Mucosa of stomach (tissue), 1 donor: ENCODE data around the gene ABHD17A.

ENCODE experiments used
- H3K27me3 ChIP-seq: one replicate; pipeline ENCODE4 v1.7.0; 2013; ENCODE audit warnings: mild to moderate bottlenecking, low read length; ENCODE audit not compliant: control insufficient read depth, insufficient read depth
- H3K36me3 ChIP-seq: one replicate; pipeline ENCODE4 v1.7.0; 2013; ENCODE audit warnings: low read length; ENCODE audit not compliant: control insufficient read depth, insufficient read depth
- H3K4me1 ChIP-seq: one replicate; pipeline ENCODE4 v1.7.0; 2013; ENCODE audit warnings: mild to moderate bottlenecking, low read length; ENCODE audit not compliant: control insufficient read depth, insufficient read depth
- H3K4me3 ChIP-seq: one replicate; pipeline ENCODE4 v1.7.0; 2013; ENCODE audit warnings: low read length
- H3K9ac ChIP-seq: one replicate; pipeline ENCODE4 v1.7.0; 2013; ENCODE audit warnings: mild to moderate bottlenecking, low read length, moderate library complexity
- H3K9me3 ChIP-seq: one replicate; pipeline ENCODE4 v1.7.0; 2013; ENCODE audit warnings: mild to moderate bottlenecking, low read length, moderate library complexity; ENCODE audit not compliant: control insufficient read depth
- donor health status: Pancreatic carcinoma.

Gene ABHD17A

GRCh38 chr19:1844513-1845124 lies 40.7 kb downstream of the ABHD17A start:
- Histone ChIP-seq H3K27me3 (no peaks in the 10 kb centered on the region), H3K9ac (peak overlapping the region; percentile 28)

GRCh38 chr19:1843646-1844394 lies 41.5 kb downstream of the ABHD17A start:
- H3K4me1 ChIP-seq: peaks cover 59% of the 10 kb centered on the region
- H3K27me3 ChIP-seq: no peaks in the 10 kb centered on the region
- no peak overlapping the region for H3K4me3 ChIP-seq
- no peak overlapping the region for H3K9ac ChIP-seq
- no peaks in the 10 kb centered on the region for H3K9me3 ChIP-seq
- no peaks in the 10 kb centered on the region for H3K36me3 ChIP-seq

More at GRCh38 chr19:1844513-1845124, 40.7 kb downstream of the ABHD17A start:
- Histone ChIP-seq H3K4me3 (no peak overlapping the region), H3K9me3 (no peaks in the 10 kb centered on the region), H3K4me1 (peaks cover 57% of the 10 kb centered on the region), H3K36me3 (no peaks in the 10 kb centered on the region)

GRCh38 chr19:1843116-1843515 lies 42.2 kb downstream of the ABHD17A start:
- H3K9me3 ChIP-seq: no peaks in the 10 kb centered on the region
- no peak overlapping the region for H3K4me3 ChIP-seq
- H3K4me1 ChIP-seq: peaks cover 62% of the 10 kb centered on the region
- H3K36me3 ChIP-seq: no peaks in the 10 kb centered on the region
- no peak overlapping the region for H3K9ac ChIP-seq
- no peaks in the 10 kb centered on the region for H3K27me3 ChIP-seq

- Histone ChIP-seq H3K9me3 (no peaks in the 10 kb centered on the region), H3K4me1 (peaks cover 60% of the 10 kb centered on the region), H3K9ac (no peak overlapping the region), H3K36me3 (no peaks in the 10 kb centered on the region), H3K27me3 (no peaks in the 10 kb centered on the region), H3K4me3 (no peak overlapping the region)
These were observed 43.9 kb downstream of the ABHD17A start for GRCh38 chr19:1841209-1841924.

- H3K4me3 ChIP-seq: no peak overlapping the region
- H3K27me3 ChIP-seq: no peaks in the 10 kb centered on the region
- H3K9me3 ChIP-seq: no peaks in the 10 kb centered on the region
- H3K4me1 ChIP-seq: peaks cover 54% of the 10 kb centered on the region
- H3K36me3 ChIP-seq: no peaks in the 10 kb centered on the region
- no peak overlapping the region for H3K9ac ChIP-seq
These were observed 44.7 kb downstream of the ABHD17A start for GRCh38 chr19:1840541-1841115.

- Histone ChIP-seq H3K27me3 (no peaks in the 10 kb centered on the region), H3K4me3 (no peak overlapping the region), H3K9me3 (no peaks in the 10 kb centered on the region), H3K36me3 (no peaks in the 10 kb centered on the region), H3K9ac (no peak overlapping the region), H3K4me1 (peaks cover 46% of the 10 kb centered on the region)
These were observed 45.4 kb downstream of the ABHD17A start for GRCh38 chr19:1839658-1840540.

GRCh38 chr19:1837625-1838105 lies 47.6 kb downstream of the ABHD17A start:
- H3K27me3 ChIP-seq: no peaks in the 10 kb centered on the region
- no peak overlapping the region for H3K4me3 ChIP-seq
- no peaks in the 10 kb centered on the region for H3K9me3 ChIP-seq
- H3K36me3 ChIP-seq: no peaks in the 10 kb centered on the region
- H3K9ac ChIP-seq: no peak overlapping the region
- peaks cover 33% of the 10 kb centered on the region for H3K4me1 ChIP-seq

- no peaks in the 10 kb centered on the region for H3K36me3 ChIP-seq
- no peaks in the 10 kb centered on the region for H3K27me3 ChIP-seq
- no peak overlapping the region for H3K9ac ChIP-seq
- no peak overlapping the region for H3K4me3 ChIP-seq
- H3K4me1 ChIP-seq: peaks cover 33% of the 10 kb centered on the region
- H3K9me3 ChIP-seq: no peaks in the 10 kb centered on the region
These were observed 48.1 kb downstream of the ABHD17A start for GRCh38 chr19:1837222-1837565.

GRCh38 chr19:1836458-1837221 lies 48.7 kb downstream of the ABHD17A start:
- Histone ChIP-seq H3K9me3 (no peaks in the 10 kb centered on the region), H3K9ac (no peak overlapping the region), H3K4me3 (no peak overlapping the region), H3K27me3 (no peaks in the 10 kb centered on the region), H3K4me1 (peaks cover 33% of the 10 kb centered on the region), H3K36me3 (no peaks in the 10 kb centered on the region)

- Histone ChIP-seq H3K4me1 (peaks cover 14% of the 10 kb centered on the region), H3K36me3 (no peaks in the 10 kb centered on the region), H3K9me3 (no peaks in the 10 kb centered on the region), H3K9ac (no peak overlapping the region), H3K4me3 (no peak overlapping the region), H3K27me3 (no peaks in the 10 kb centered on the region)
These were observed 51.8 kb downstream of the ABHD17A start for GRCh38 chr19:1833540-1833939.
